ENCODE measurements around the gene PTER.

GRCh38 chr10:16483241-16483917 is 46.6 kb downstream of the PTER start:
- TF ChIP-seq CTCF (IDR thresholded peaks at IDR 0.05; ENCODE audit: poor library complexity): no peak
- no peak for TF ChIP-seq EZH2phosphoT487 (IDR thresholded peaks at IDR 0.05; ENCODE audit: low read depth, severe bottlenecking, unreplicated experiment)

All from hepatocyte (in vitro differentiated cells).